Vagina (tissue), 2 donors: ENCODE data around the gene EXO5.

Experiments
- POLR2A ChIP-seq, 2 donors: fragments of 450-650 bp; IDR thresholded peaks; one replicate each; pipeline ENCODE4 v1.6.1; 2017; ENCODE audit warnings: antibody characterized with exemption in 2 of 2, mild to moderate bottlenecking in 2 of 2, moderate library complexity in 2 of 2
- TF ChIP-seq, protein P1 (sequence below), 3 experiments: fragments of 450-650 bp in 2 of 3; fragments of 200-600 bp in 1 of 3; sonication (generic) in 1 of 3; IDR thresholded peaks; one replicate each; pipeline ENCODE4 v1.5.1; 2017 to 2019; ENCODE audit warnings: antibody characterized with exemption in 3 of 3, mild to moderate bottlenecking in 2 of 3, moderate library complexity in 2 of 3

DNA sequence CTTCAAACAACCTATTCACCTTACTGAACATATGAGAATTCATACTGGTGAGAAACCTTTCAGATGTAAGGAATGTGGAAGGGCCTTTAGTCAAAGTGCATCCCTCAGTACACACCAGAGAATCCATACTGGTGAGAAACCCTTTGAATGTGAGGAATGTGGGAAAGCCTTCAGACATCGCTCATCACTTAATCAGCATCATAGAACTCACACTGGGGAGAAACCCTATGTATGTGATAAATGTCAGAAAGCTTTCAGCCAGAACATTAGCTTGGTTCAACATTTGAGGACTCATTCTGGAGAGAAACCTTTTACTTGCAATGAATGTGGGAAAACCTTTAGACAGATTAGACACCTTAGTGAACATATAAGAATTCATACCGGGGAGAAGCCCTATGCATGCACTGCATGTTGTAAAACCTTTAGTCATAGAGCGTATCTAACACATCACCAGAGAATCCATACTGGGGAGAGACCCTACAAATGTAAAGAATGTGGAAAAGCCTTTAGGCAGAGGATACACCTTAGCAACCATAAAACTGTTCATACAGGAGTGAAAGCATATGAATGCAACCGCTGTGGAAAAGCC is 13.2 kb upstream of the EXO5 start:
- TF ChIP-seq, protein P1, sequence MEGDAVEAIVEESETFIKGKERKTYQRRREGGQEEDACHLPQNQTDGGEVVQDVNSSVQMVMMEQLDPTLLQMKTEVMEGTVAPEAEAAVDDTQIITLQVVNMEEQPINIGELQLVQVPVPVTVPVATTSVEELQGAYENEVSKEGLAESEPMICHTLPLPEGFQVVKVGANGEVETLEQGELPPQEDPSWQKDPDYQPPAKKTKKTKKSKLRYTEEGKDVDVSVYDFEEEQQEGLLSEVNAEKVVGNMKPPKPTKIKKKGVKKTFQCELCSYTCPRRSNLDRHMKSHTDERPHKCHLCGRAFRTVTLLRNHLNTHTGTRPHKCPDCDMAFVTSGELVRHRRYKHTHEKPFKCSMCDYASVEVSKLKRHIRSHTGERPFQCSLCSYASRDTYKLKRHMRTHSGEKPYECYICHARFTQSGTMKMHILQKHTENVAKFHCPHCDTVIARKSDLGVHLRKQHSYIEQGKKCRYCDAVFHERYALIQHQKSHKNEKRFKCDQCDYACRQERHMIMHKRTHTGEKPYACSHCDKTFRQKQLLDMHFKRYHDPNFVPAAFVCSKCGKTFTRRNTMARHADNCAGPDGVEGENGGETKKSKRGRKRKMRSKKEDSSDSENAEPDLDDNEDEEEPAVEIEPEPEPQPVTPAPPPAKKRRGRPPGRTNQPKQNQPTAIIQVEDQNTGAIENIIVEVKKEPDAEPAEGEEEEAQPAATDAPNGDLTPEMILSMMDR (IDR thresholded peaks at IDR 0.05) = no peak
- TF ChIP-seq POLR2A (IDR thresholded peaks at IDR 0.05) = no peak
